Transverse colon (tissue), 4 donors: ENCODE measurements around the gene CYRIA.

ENCODE experiments used
- CTCF ChIP-seq, 5 experiments: fragments of 200-600 bp in 3 of 5; fragments of 450-650 bp in 2 of 5; sonication (generic) in 3 of 5; IDR thresholded peaks; 1 replicate in 2 of 5; 2 replicates in 3 of 5; pipeline ENCODE4 v1.5.1; 2016 to 2017; ENCODE audit warnings: antibody characterized with exemption in 5 of 5, inconsistent platforms in 3 of 5, mild to moderate bottlenecking in 2 of 5, moderate library complexity in 1 of 5
- EP300 ChIP-seq: sonication (generic); formaldehyde crosslinking; IDR thresholded peaks from one replicate; pipeline ENCODE4 v1.6.1; 2017; ENCODE audit warnings: antibody characterized with exemption, low read depth
- POLR2A ChIP-seq: fragments of 450-650 bp; IDR thresholded peaks from one replicate; pipeline ENCODE4 v1.6.1; 2016; ENCODE audit warnings: antibody characterized with exemption, mild to moderate bottlenecking, moderate library complexity
- POLR2AphosphoS5 ChIP-seq, 3 donors: sonication (generic); formaldehyde crosslinking; IDR thresholded peaks; one replicate each; pipeline ENCODE4 v1.6.1; 2016; ENCODE audit warnings: antibody characterized with exemption in 3 of 3

- TF ChIP-seq CTCF (IDR thresholded peaks at IDR 0.05), result no peak
- no peak for TF ChIP-seq EP300
- no peak for TF ChIP-seq POLR2AphosphoS5 (IDR thresholded peaks at IDR 0.05)
- TF ChIP-seq POLR2A, result no peak
Observed at GRCh38 chr2:16626997-16627605, 38.5 kb downstream of the CYRIA start.
